NB4 (cell line): Measurements from ENCODE around the gene SKAP2.

Experiments
- MAX ChIP-seq: IDR thresholded peaks from 2 replicates; pipeline ENCODE4 v1.6.1; 2011; ENCODE audit warnings: low read depth, low read length
- MYC ChIP-seq: IDR thresholded peaks from 2 replicates; pipeline ENCODE4 v1.6.1; 2011; ENCODE audit warnings: low read depth, low read length
- POLR2A ChIP-seq: IDR thresholded peaks from 2 replicates; pipeline ENCODE4 v1.6.1; 2011; ENCODE audit warnings: mild to moderate bottlenecking; ENCODE audit not compliant: insufficient read length; ENCODE audit errors: extremely low read depth
- TF ChIP-seq, protein P1 (sequence below): IDR thresholded peaks from one replicate; pipeline ENCODE4 v1.5.1; 2012; ENCODE audit warnings: low read depth, low read length

GRCh38 chr7:26658389-26659084 is 205.9 kb downstream of the SKAP2 start:
- TF ChIP-seq, protein P1, sequence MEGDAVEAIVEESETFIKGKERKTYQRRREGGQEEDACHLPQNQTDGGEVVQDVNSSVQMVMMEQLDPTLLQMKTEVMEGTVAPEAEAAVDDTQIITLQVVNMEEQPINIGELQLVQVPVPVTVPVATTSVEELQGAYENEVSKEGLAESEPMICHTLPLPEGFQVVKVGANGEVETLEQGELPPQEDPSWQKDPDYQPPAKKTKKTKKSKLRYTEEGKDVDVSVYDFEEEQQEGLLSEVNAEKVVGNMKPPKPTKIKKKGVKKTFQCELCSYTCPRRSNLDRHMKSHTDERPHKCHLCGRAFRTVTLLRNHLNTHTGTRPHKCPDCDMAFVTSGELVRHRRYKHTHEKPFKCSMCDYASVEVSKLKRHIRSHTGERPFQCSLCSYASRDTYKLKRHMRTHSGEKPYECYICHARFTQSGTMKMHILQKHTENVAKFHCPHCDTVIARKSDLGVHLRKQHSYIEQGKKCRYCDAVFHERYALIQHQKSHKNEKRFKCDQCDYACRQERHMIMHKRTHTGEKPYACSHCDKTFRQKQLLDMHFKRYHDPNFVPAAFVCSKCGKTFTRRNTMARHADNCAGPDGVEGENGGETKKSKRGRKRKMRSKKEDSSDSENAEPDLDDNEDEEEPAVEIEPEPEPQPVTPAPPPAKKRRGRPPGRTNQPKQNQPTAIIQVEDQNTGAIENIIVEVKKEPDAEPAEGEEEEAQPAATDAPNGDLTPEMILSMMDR, result no peak
- TF ChIP-seq POLR2A (no peak), MYC (no peak), MAX (no peak)
